Ishikawa (cell line): ENCODE results near the gene GGT6.

Source experiments
- CEBPB ChIP-seq: IDR thresholded peaks from 2 replicates; pipeline ENCODE4 v1.6.1; 2012
- CREB1 ChIP-seq: IDR thresholded peaks from 2 replicates; pipeline ENCODE4 v1.6.1; 2012; ENCODE audit warnings: low read depth
- EGR1 ChIP-seq: IDR thresholded peaks from 2 replicates; pipeline ENCODE4 v1.6.1; 2012
- EP300 ChIP-seq: IDR thresholded peaks from 2 replicates; pipeline ENCODE4 v1.6.1; 2012; ENCODE audit warnings: borderline replicate concordance
- FOXM1 ChIP-seq: IDR thresholded peaks from 2 replicates; pipeline ENCODE4 v1.6.1; 2012; ENCODE audit warnings: low read depth, borderline replicate concordance
- MAX ChIP-seq: IDR thresholded peaks from 2 replicates; pipeline ENCODE4 v1.6.1; 2012
- NFIC ChIP-seq: IDR thresholded peaks from 2 replicates; pipeline ENCODE4 v1.6.1; 2012
- RAD21 ChIP-seq: IDR thresholded peaks from 2 replicates; pipeline ENCODE4 v1.6.1; 2012; ENCODE audit warnings: low read depth
- TAF1 ChIP-seq: IDR thresholded peaks from 2 replicates; pipeline ENCODE4 v1.6.1; 2012; ENCODE audit warnings: low read depth, mild to moderate bottlenecking
- TCF12 ChIP-seq: IDR thresholded peaks from 2 replicates; pipeline ENCODE4 v1.6.1; 2012; ENCODE audit warnings: low read depth
- TEAD4 ChIP-seq: IDR thresholded peaks from 2 replicates; pipeline ENCODE4 v1.6.1; 2012
- YY1 ChIP-seq: IDR thresholded peaks from 2 replicates; pipeline ENCODE4 v1.6.1; 2012; ENCODE audit warnings: low read depth
- ZBTB7A ChIP-seq: IDR thresholded peaks from 2 replicates; pipeline ENCODE4 v1.6.1; 2012; ENCODE audit warnings: low read depth
- TF ChIP-seq, protein P1 (sequence below): IDR thresholded peaks from 2 replicates; pipeline ENCODE4 v1.6.1; 2012
- TF ChIP-seq, protein P2 (sequence below): IDR thresholded peaks from 2 replicates; pipeline ENCODE4 v1.6.1; 2012; ENCODE audit warnings: low read depth, mild to moderate bottlenecking

GGT6 gene

DNA sequence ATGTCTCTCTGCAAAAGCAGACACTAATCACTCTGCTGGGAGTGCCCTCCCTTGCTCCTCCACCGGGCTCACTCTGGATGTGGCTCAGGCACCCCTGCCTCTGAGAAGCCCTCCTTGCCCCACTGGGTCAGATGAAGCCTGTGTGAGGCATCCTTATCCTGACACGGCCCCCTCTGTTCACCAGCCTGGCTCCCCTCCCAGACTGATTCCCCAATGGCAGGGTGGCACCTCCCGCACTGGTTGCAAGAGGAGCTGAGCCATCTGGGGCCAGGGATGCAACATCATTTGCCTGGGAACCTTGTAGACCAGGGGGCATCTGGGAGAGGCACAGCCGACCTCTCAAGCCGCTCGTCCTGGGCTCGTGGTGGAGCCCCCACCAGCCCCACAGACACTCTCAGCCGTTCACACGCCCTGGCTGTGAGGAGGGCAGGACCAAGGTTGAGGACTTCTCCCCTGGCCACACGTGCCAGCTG is 30.6 kb upstream of the GGT6 start:
- TF ChIP-seq, protein P1, sequence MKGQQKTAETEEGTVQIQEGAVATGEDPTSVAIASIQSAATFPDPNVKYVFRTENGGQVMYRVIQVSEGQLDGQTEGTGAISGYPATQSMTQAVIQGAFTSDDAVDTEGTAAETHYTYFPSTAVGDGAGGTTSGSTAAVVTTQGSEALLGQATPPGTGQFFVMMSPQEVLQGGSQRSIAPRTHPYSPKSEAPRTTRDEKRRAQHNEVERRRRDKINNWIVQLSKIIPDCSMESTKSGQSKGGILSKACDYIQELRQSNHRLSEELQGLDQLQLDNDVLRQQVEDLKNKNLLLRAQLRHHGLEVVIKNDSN: no peak
- TF ChIP-seq CEBPB (no peak), TEAD4 (no peak), EP300 (no peak), RAD21 (no peak), FOXM1 (no peak), NFIC (no peak), TAF1 (no peak), CREB1 (no peak), MAX (no peak)

- TF ChIP-seq CREB1 (no peak), RAD21 (no peak), ZBTB7A (no peak), TAF1 (no peak), FOXM1 (no peak), EGR1 (no peak), TEAD4 (no peak), CEBPB (no peak)
- TF ChIP-seq, protein P2, sequence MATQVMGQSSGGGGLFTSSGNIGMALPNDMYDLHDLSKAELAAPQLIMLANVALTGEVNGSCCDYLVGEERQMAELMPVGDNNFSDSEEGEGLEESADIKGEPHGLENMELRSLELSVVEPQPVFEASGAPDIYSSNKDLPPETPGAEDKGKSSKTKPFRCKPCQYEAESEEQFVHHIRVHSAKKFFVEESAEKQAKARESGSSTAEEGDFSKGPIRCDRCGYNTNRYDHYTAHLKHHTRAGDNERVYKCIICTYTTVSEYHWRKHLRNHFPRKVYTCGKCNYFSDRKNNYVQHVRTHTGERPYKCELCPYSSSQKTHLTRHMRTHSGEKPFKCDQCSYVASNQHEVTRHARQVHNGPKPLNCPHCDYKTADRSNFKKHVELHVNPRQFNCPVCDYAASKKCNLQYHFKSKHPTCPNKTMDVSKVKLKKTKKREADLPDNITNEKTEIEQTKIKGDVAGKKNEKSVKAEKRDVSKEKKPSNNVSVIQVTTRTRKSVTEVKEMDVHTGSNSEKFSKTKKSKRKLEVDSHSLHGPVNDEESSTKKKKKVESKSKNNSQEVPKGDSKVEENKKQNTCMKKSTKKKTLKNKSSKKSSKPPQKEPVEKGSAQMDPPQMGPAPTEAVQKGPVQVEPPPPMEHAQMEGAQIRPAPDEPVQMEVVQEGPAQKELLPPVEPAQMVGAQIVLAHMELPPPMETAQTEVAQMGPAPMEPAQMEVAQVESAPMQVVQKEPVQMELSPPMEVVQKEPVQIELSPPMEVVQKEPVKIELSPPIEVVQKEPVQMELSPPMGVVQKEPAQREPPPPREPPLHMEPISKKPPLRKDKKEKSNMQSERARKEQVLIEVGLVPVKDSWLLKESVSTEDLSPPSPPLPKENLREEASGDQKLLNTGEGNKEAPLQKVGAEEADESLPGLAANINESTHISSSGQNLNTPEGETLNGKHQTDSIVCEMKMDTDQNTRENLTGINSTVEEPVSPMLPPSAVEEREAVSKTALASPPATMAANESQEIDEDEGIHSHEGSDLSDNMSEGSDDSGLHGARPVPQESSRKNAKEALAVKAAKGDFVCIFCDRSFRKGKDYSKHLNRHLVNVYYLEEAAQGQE: no peak
Observed at GRCh38 chr17:4588898-4589625, 28.7 kb upstream of the GGT6 start.

- TF ChIP-seq CREB1 (no peak), TCF12 (no peak), EP300 (no peak), MAX (no peak), TEAD4 (no peak), CEBPB (no peak), TAF1 (no peak), FOXM1 (no peak), YY1 (no peak), RAD21 (no peak), EGR1 (no peak), NFIC (no peak), ZBTB7A (no peak)
- TF ChIP-seq, protein P2: no peak
- TF ChIP-seq, protein P1: no peak
Observed at GRCh38 chr17:4588391-4588790, 28.0 kb upstream of the GGT6 start.

- TF ChIP-seq CEBPB (no peak), TEAD4 (no peak)
Observed at GRCh38 chr17:4587803-4588202, 27.4 kb upstream of the GGT6 start.

DNA sequence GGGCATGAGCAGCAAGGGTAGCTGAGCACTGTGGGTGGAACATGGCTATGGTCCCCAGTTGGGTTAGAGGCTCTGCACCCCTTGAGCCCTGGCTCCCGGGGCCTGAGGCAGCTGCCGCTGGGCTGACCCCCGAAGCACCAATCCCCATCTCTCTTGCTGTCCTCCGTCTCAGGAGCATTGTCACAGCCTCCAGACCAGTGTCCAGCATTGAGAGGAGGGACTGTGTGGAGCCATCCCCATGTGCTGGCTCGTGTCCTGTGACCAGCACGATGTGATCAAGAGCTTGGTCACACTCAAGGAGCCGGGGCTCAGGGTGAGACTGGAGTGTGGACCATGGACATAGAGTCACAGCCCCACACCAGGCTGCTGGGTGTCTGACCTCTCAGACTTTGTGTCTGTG is 26.8 kb upstream of the GGT6 start:
- TF ChIP-seq RAD21 (no peak), MAX (no peak), NFIC (no peak), EGR1 (no peak), YY1 (no peak), TEAD4 (no peak), FOXM1 (no peak), TCF12 (no peak), CREB1 (no peak), ZBTB7A (no peak), TAF1 (no peak), EP300 (no peak), CEBPB (no peak)
- TF ChIP-seq, protein P1: no peak
- TF ChIP-seq, protein P2: no peak
